NCI-H82 (cell line): ENCODE measurements around the gene ATP7B.
"Not testable (repeated sequence)": the region's sequence is repeated elsewhere in the genome, so short reads cannot be mapped to it uniquely, and the experiment has no call there.

Experiments
- DNase-seq: peaks from one replicate; lab custom pipeline; 2025; lab: John Stamatoyannopoulos, UW

ATP7B gene

GRCh38 chr13:52010890-52011631, at the start of gene ATP7B:
TSS of gene ATP7B (minus strand) at chr13:52011450. CDS start at chr13:52011337, 113 bp downstream.
- DNase-seq, result peak; percentile 74

GRCh38 chr13:52053460-52053859, 42.2 kb upstream of the ATP7B start:
- DNase-seq, result no peak

- no peak for DNase-seq
These were observed 40.1 kb upstream of the ATP7B start for GRCh38 chr13:52051400-52051799.

GRCh38 chr13:52048516-52048915, 37.3 kb upstream of the ATP7B start:
- no peak for DNase-seq

- DNase-seq, result no peak
These were observed 36.2 kb upstream of the ATP7B start for GRCh38 chr13:52047463-52047862.

- DNase-seq, result no peak
These were observed 32.4 kb upstream of the ATP7B start for GRCh38 chr13:52043675-52044074.

- DNase-seq, result no peak
These were observed 24.8 kb upstream of the ATP7B start for GRCh38 chr13:52036037-52036436.

- no peak for DNase-seq
These were observed 23.5 kb upstream of the ATP7B start for GRCh38 chr13:52034616-52035226.

GRCh38 chr13:52033039-52033438, 21.8 kb upstream of the ATP7B start:
- no peak for DNase-seq

- DNase-seq, result not testable (repeated sequence)
These were observed 19.2 kb upstream of the ATP7B start for GRCh38 chr13:52030401-52030800.

- no peak for DNase-seq
These were observed 18.3 kb upstream of the ATP7B start for GRCh38 chr13:52029569-52029968.

- DNase-seq, result no peak
These were observed 16.6 kb upstream of the ATP7B start for GRCh38 chr13:52027832-52028231.

- no peak for DNase-seq
These were observed 15.0 kb upstream of the ATP7B start for GRCh38 chr13:52026246-52026626.

GRCh38 chr13:52025475-52026245, 14.4 kb upstream of the ATP7B start:
- no peak for DNase-seq

- DNase-seq, result no peak
These were observed 13.2 kb upstream of the ATP7B start, which contains the start of gene UTP14C for GRCh38 chr13:52024481-52024880. TSS of gene UTP14C (plus strand) at chr13:52024691. CDS start at chr13:52028805, 4,114 bp downstream.

- no peak for DNase-seq
These were observed 11.1 kb upstream of the ATP7B start for GRCh38 chr13:52022356-52022755.

GRCh38 chr13:52020191-52020590, 8.9 kb upstream of the ATP7B start:
- DNase-seq, result no peak

GRCh38 chr13:52016296-52016695, 5.0 kb upstream of the ATP7B start:
- no peak for DNase-seq

- no peak for DNase-seq
These were observed 1.2 kb upstream of the ATP7B start for GRCh38 chr13:52012512-52012836.

GRCh38 chr13:52011632-52012511, 622 bp upstream of the ATP7B start, which contains the start of gene ALG11:
TSS of gene ALG11 (plus strand) at chr13:52012398. CDS start at chr13:52012419, 21 bp downstream.
- peak; percentile 100 for DNase-seq

GRCh38 chr13:52009946-52010345, 1.3 kb downstream of the ATP7B start:
- no peak for DNase-seq
